GDM1 (cell line): ENCODE results near the gene SYPL2.
"Not testable (repeated sequence)": the region's sequence is repeated elsewhere in the genome, so short reads cannot be mapped to it uniquely, and the experiment has no call there.

Experiments
- DNase-seq: peaks from one replicate; lab custom pipeline; 2025; lab: John Stamatoyannopoulos, UW

The SYPL2 gene

GRCh38 chr1:109466452-109467300 lies at the start of gene SYPL2:
SYPL2 (plus strand) TSS chr1:109466546; CDS start chr1:109466844, 298 bp downstream.
- DNase-seq: no peak

- no peak for DNase-seq
Measured at GRCh38 chr1:109423498-109423897, 42.8 kb upstream of the SYPL2 start.

GRCh38 chr1:109425391-109426280 lies 40.7 kb upstream of the SYPL2 start:
- no peak for DNase-seq

GRCh38 chr1:109426281-109427170 lies 39.8 kb upstream of the SYPL2 start, which contains the start of gene PSMA5:
PSMA5 (minus strand) TSS chr1:109426448; CDS start chr1:109426330, 118 bp downstream.
- peak; percentile 99 for DNase-seq

- no peak for DNase-seq
Measured at GRCh38 chr1:109427171-109427467, 39.2 kb upstream of the SYPL2 start.

GRCh38 chr1:109432336-109432735 lies 34.0 kb upstream of the SYPL2 start:
- DNase-seq: no peak

- no peak for DNase-seq
Measured at GRCh38 chr1:109433322-109433721, 33.0 kb upstream of the SYPL2 start.

GRCh38 chr1:109434484-109434883 lies 31.9 kb upstream of the SYPL2 start:
- DNase-seq: no peak

- DNase-seq: no peak
Measured at GRCh38 chr1:109438798-109439297, 27.5 kb upstream of the SYPL2 start.

- no peak for DNase-seq
Measured at GRCh38 chr1:109441069-109441468, 25.3 kb upstream of the SYPL2 start.

GRCh38 chr1:109443476-109443875 lies 22.9 kb upstream of the SYPL2 start:
- DNase-seq: no peak

- no peak for DNase-seq
Measured at GRCh38 chr1:109444346-109444745, 22.0 kb upstream of the SYPL2 start.

GRCh38 chr1:109445949-109446695 lies 20.2 kb upstream of the SYPL2 start:
- DNase-seq: not testable (repeated sequence)

GRCh38 chr1:109447524-109447923 lies 18.8 kb upstream of the SYPL2 start:
- no peak for DNase-seq

- no peak for DNase-seq
Measured at GRCh38 chr1:109454497-109455133, 11.7 kb upstream of the SYPL2 start.

- no peak for DNase-seq
Measured at GRCh38 chr1:109457819-109458218, 8.5 kb upstream of the SYPL2 start.

- no peak for DNase-seq
Measured at GRCh38 chr1:109466125-109466451, 258 bp upstream of the SYPL2 start.

- no peak for DNase-seq
Measured at GRCh38 chr1:109467301-109467777, 993 bp downstream of the SYPL2 start.

GRCh38 chr1:109468061-109468460 lies 1.7 kb downstream of the SYPL2 start:
- DNase-seq: no peak

- DNase-seq: no peak
Measured at GRCh38 chr1:109468903-109469302, 2.6 kb downstream of the SYPL2 start.

- DNase-seq: no peak
Measured at GRCh38 chr1:109470245-109470644, 3.9 kb downstream of the SYPL2 start.
